Central memory CD4-positive, alpha-beta T cell (primary cell): Measurements from ENCODE around the gene GAPDH.
"Not testable (repeated sequence)": the region's sequence is repeated elsewhere in the genome, so short reads cannot be mapped to it uniquely, and the experiment has no call there.

Source experiments
- DNase-seq: peaks from one replicate; pipeline ENCODE4 v3.0.0; 2022

The GAPDH gene

DNA sequence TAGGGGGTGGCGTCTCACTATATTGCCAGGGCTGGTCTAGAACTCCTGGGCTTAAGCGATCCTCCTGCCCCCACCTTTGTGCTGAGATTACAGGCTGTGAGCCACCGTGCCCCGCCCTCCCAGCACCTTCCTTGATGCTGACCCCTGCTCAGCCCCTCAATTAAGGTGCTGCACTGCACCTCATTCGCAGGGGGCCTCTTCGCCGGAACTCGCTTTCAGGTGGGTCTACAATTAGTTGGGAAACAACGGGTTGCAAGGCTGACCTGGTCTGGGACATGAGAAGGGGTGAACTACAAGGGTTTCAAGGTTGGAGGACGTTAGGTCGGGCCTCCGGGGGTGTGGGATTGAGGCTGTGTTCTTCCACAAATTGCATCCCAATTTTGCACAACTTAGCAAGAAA, 35.0 kb downstream of the GAPDH start:
- DNase-seq = no peak

GRCh38 chr12:6569786-6570185, 35.5 kb downstream of the GAPDH start:
- no peak for DNase-seq

GRCh38 chr12:6570264-6570887, 36.1 kb downstream of the GAPDH start:
- no peak for DNase-seq

DNA sequence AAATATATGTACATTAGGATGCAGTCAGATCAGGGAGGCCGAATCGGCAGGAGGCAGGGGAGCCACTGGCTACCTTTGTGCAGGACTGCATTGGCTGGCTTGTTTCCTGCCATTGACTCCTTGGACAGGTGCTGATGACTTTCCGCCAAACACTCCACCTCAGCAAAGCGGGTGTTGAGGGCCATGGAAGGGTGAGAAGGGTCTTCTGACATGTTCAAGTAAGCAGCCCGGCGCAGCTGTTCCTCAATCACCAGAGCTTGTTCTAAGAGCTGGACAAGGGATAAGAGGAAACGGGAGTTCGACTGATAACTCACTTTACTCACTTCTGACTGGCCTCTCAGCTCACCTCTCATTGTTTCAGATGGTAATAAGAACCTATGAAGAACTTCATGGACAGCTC, 38.7 kb downstream of the GAPDH start:
- DNase-seq = no peak

- DNase-seq = no peak
These were observed 40.4 kb downstream of the GAPDH start for GRCh38 chr12:6574576-6575295.

DNA sequence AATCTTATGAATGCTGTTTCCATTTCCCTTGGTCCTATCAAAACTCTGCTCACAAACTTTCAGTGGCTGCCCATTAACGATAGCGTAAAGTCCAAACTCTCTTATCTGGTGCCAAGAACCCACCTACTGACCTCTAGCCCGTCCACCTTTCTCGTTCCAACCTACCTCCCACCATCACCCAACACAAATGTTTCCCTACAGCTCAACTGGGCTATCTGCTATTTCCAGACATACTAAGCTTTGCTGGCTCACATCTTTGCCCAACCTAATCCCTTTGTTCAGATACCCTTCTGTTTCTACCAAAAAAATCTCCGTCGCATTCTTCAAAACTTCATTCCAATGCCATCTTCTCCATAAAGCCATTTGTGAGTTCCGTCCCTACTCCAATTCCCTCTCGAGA, 41.3 kb downstream of the GAPDH start:
- no peak for DNase-seq

DNA sequence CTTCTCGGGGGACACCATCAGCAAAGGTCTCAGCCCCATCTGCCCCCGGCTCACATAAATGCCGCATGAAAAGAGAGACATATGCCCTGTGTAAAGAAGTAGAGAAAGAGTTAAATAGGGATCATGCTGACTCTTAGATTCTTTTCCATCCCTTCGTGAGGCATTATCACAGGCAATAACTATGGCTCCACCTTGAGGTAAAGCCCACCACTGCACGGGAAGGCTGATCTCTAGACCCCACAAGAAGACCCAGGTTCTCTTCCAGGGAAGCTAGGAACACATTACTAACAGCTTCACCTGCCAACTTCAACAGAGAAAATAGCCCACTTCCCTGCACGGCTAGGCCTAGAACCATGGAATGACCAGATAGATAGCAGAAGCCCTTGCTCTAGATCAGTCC, 47.9 kb downstream of the GAPDH start:
- no peak for DNase-seq

DNA sequence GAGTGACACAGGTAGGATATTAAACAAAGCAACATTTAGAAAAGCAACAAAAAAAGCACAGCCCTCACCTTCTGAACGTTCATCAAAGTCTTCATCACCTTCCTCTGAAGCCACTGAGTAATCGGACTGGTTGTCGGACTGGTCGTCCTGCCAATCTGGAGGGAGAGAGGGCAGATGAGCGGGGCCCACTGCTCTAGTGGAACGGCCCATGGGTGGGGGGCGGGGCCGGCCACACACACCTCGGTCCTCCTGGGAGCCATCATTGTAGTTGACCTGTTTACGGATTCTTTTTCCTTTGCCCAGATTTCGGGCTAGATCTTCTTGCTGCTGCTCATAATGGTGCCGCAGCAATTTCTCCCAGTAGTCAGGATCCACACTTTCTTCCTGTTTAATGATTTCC, 48.6 kb downstream of the GAPDH start:
- no peak for DNase-seq

DNA sequence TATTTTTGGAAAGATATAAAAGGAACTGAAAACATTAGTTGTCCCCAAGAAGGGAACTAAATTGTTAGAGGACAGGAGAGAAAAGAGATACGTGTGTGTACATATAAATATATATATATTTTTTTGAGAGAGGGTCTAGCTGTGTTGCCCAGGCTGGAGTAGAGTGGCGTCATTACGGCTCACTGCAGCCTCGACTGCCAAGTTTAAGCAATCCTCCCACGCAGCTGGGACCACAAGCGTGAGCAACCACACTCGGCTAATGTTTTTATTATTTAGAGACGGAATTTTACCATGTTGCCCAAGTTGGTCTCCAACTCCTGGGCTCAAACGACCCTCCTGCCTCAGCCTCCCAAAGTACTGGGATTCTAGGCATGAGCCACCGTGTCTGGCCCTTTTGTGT, 50.0 kb downstream of the GAPDH start:
- no peak for DNase-seq

- DNase-seq = not testable (repeated sequence)
These were observed 52.3 kb downstream of the GAPDH start for GRCh38 chr12:6586569-6586968.
